Endothelial cell of umbilical vein (primary cell): Measurements from ENCODE around the gene PTCD3. TPM values are rescaled to one million over a fixed set of nuclear protein-coding genes. Genes with fewer than 3 reads are reported as not detected.

Experiments used
- BruUV-seq: library from RNA; stranded (reverse); fragments of 400-500 nt; replicated peaks from 2 replicates; lab custom pipeline; 2021; lab: Mats Ljungman, UMichigan
- CTCF ChIA-PET: fragments of 300-600, 350-600 bp; sonication (Branson Sonifier 250); formaldehyde crosslinking; loops from one replicate; lab custom pipeline; 2021; ENCODE audit warnings: antibody characterized with exemption, inconsistent platforms; lab: Charles Lee
- POLR2A ChIA-PET: fragments of 300-600, 350-600 bp; sonication (Branson Sonifier 250); formaldehyde crosslinking; loops from one replicate; lab custom pipeline; 2021; ENCODE audit warnings: antibody characterized with exemption, inconsistent platforms; lab: Charles Lee
- DNase-seq: peaks from one replicate; pipeline ENCODE4 v3.0.0-alpha.2; 2011; ENCODE audit warnings: low read depth, low spot score
- FAIRE-seq: peaks from 2 replicates; lab custom pipeline; 2011; peaks lifted over from hg19 to GRCh38; lab: Jason Lieb, UNC
- H2AFZ ChIP-seq: 2 replicates; pipeline ENCODE4 v1.6.0; 2012; ENCODE audit warnings: low read depth, low read length, control low read depth, inconsistent platforms
- H3K27ac ChIP-seq: 2 replicates; pipeline ENCODE4 v1.5.1; 2011; ENCODE audit warnings: low read depth, mild to moderate bottlenecking, control low read depth, low read length, moderate library complexity; ENCODE audit not compliant: insufficient read depth
- H3K27me3 ChIP-seq, 2 experiments: 2 replicates each; pipeline versions ENCODE4 v1.6.0 to v1.6.1; 2011; ENCODE audit warnings: low read length in 2 of 2, mixed read lengths in 1 of 2; ENCODE audit not compliant: control insufficient read depth in 2 of 2, insufficient read depth in 2 of 2
- H3K36me3 ChIP-seq, 2 experiments: 2 replicates in 1 of 2; 3 replicates in 1 of 2; pipeline ENCODE4 v1.5.1; 2011; ENCODE audit warnings: low read length in 2 of 2, mild to moderate bottlenecking in 1 of 2, moderate library complexity in 1 of 2; ENCODE audit not compliant: control insufficient read depth in 2 of 2, insufficient read depth in 2 of 2; ENCODE audit errors: extremely low read depth in 1 of 2
- H3K4me1 ChIP-seq: 3 replicates; pipeline ENCODE4 v1.5.1; 2011; ENCODE audit warnings: mild to moderate bottlenecking, low read length; ENCODE audit not compliant: control insufficient read depth, insufficient read depth; ENCODE audit errors: extremely low read depth
- H3K4me2 ChIP-seq: 2 replicates; pipeline ENCODE4 v1.6.1; 2011; ENCODE audit warnings: low read length, control low read depth, mixed read lengths; ENCODE audit not compliant: insufficient read depth
- H3K4me3 ChIP-seq, 3 experiments: fragments of 200-600 bp in 1 of 3; sonication (generic), shearing (Covaris generic) in 1 of 3; replicated peaks in 1 of 3; 2 replicates each; pipeline ENCODE4 v1.5.1; 2011 to 2016; ENCODE audit warnings: control low read depth in 3 of 3, low read length in 3 of 3, mild to moderate bottlenecking in 2 of 3, inconsistent platforms in 1 of 3, low read depth in 1 of 3, moderate library complexity in 1 of 3; ENCODE audit not compliant: insufficient read depth in 1 of 3
- H3K79me2 ChIP-seq: 2 replicates; pipeline ENCODE4 v1.6.0; 2012; ENCODE audit warnings: low read length, inconsistent platforms; ENCODE audit not compliant: control insufficient read depth, insufficient read depth
- H3K9ac ChIP-seq: replicated peaks from 2 replicates; pipeline ENCODE3; 2011; ENCODE audit warnings: low read length, control low read depth; ENCODE audit not compliant: insufficient read depth; ENCODE audit errors: extremely low read depth
- H3K9me1 ChIP-seq: replicated peaks from 3 replicates; pipeline ENCODE4 v1.6.0; 2011; ENCODE audit warnings: mild to moderate bottlenecking, low read length; ENCODE audit not compliant: control insufficient read depth, insufficient read depth; ENCODE audit errors: extremely low read depth
- H3K9me3 ChIP-seq: replicated peaks from 2 replicates; pipeline ENCODE4 v1.5.1; 2012; ENCODE audit warnings: low read length, inconsistent platforms; ENCODE audit not compliant: control insufficient read depth, insufficient read depth
- H4K20me1 ChIP-seq: replicated peaks from 2 replicates; pipeline ENCODE3; 2011; ENCODE audit warnings: mild to moderate bottlenecking, low read length; ENCODE audit not compliant: control insufficient read depth, insufficient read depth; ENCODE audit errors: extremely low read depth
- EZH2 ChIP-seq: IDR thresholded peaks from 2 replicates; pipeline ENCODE4 v1.6.1; 2012; ENCODE audit warnings: borderline replicate concordance, low read depth, mild to moderate bottlenecking, moderate library complexity, low read length, inconsistent platforms; ENCODE audit not compliant: severe bottlenecking
- FOS ChIP-seq: IDR thresholded peaks from 2 replicates; pipeline ENCODE4 v1.6.1; 2011; ENCODE audit warnings: mild to moderate bottlenecking, low read length, moderate library complexity, borderline replicate concordance; ENCODE audit not compliant: insufficient read depth
- GATA2 ChIP-seq: IDR thresholded peaks from 2 replicates; pipeline ENCODE4 v1.7.0; 2011; ENCODE audit warnings: low read depth, mild to moderate bottlenecking, moderate library complexity, mixed read lengths, low read length; ENCODE audit not compliant: insufficient read length, insufficient read depth
- JUN ChIP-seq: IDR thresholded peaks from 2 replicates; pipeline ENCODE4 v1.6.1; 2011; ENCODE audit warnings: borderline replicate concordance, low read depth; ENCODE audit not compliant: insufficient read length, insufficient read depth
- MAX ChIP-seq: IDR thresholded peaks from 2 replicates; pipeline ENCODE4 v1.6.1; 2011; ENCODE audit not compliant: insufficient read depth, insufficient read length
- MYC ChIP-seq: IDR thresholded peaks from one replicate; pipeline ENCODE4 v1.6.1; 2011; ENCODE audit warnings: mild to moderate bottlenecking, low read depth, low read length
- POLR2A ChIP-seq: IDR thresholded peaks from 2 replicates; pipeline ENCODE4 v1.6.1; 2012; ENCODE audit warnings: low read depth, mild to moderate bottlenecking, control low read depth, low read length
- POLR2AphosphoS5 ChIP-seq: IDR thresholded peaks from 2 replicates; pipeline ENCODE4 v1.6.1; 2012; ENCODE audit warnings: low read depth, mild to moderate bottlenecking, control low read depth, low read length, moderate library complexity; ENCODE audit not compliant: insufficient read depth
- dilution Hi-C: fragments of 300-500 bp; cut with MboI; formaldehyde crosslinking; loops from one replicate; pipeline ENCODE4 v1.15.0; 2019; ENCODE audit warnings: low sequenced_read_pairs; ENCODE audit not compliant: extremely low pct_ligation_motif_present
- intact Hi-C: fragments of 100-400 bp; cut with micrococcal nuclease; formaldehyde crosslinking; loops from one replicate; pipeline ENCODE4 v1.10.0; 2022
- polyA plus RNA-seq, 4 experiments: library from polyadenylated mRNA; depleted of rRNA in 3 of 4; stranded (reverse) in 3 of 4; unstranded in 1 of 4; fragments of >200 nt; gene quantifications; 2 replicates each; pipeline versions ENCODE4 v1.2.1 to v1.2.3, GENCODE V29; 2011 to 2012; ENCODE audit warnings: missing spikeins in 1 of 4
- total RNA-seq: library from RNA; stranded (reverse); gene quantifications from 2 replicates; pipeline ENCODE4 v1.2.3, GENCODE V29; 2021
- TF ChIP-seq, protein P1 (sequence below), 2 donors: IDR thresholded peaks; 1 replicate in 1 of 2; 2 replicates in 1 of 2; pipeline ENCODE4 v1.5.1; 2011; ENCODE audit warnings: low read length in 2 of 2, mild to moderate bottlenecking in 2 of 2, moderate library complexity in 2 of 2, control low read depth in 1 of 2, inconsistent platforms in 1 of 2, low read depth in 1 of 2; ENCODE audit not compliant: insufficient read depth in 1 of 2; ENCODE audit errors: extremely low read depth in 1 of 2

Gene PTCD3
- total and polyA plus RNA-seq, 2 donors (not counting 3 experiments of a cell fraction or from before 2014, with no cell fraction given), result 30.4 to 96.0 TPM

DNA sequence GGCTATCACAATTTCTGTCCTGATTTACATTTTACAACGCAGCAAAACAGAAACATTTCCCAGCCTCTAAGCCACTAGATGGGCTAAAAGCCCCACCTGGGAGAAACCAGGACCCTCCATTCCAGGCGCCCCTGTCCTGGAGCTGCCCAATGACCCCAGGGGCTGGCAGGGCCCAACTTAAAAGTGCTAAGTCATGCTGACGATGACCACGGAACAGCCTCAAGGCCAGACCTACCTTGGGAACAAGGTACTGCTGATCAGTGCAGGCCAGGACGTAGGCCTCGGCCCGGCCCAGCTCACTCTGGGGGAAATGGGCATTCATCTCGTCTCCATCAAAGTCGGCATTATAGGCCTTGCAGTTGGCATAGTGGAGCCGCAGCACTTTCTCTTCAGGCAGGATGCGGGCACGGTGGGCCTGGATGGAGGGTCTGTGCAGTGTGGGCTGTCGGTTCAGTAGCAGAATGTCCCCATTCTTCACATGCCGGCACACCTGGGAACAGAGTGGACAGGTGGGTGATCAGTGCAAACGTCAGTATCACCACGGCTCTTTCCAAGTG lies 36.2 kb upstream of the PTCD3 start:
- Histone ChIP-seq H3K4me3 (no peak overlapping the region), H4K20me1 (no peaks in the 10 kb centered on the region), H3K27me3 (no peaks in the 10 kb centered on the region), H3K79me2 (no peaks in the 10 kb centered on the region), H3K27ac (no peak overlapping the region), H3K36me3 (peaks cover 20 to 25% of the 10 kb centered on the region in 2 experiments), H3K9ac (no peak overlapping the region), H3K9me3 (no peaks in the 10 kb centered on the region), H3K4me1 (peaks cover 16% of the 10 kb centered on the region), H3K9me1 (no peaks in the 10 kb centered on the region), H3K4me2 (no peak overlapping the region), H2AFZ (no peak overlapping the region)
- no peak for FAIRE-seq
- TF ChIP-seq POLR2A (no peak), MAX (no peak), JUN (no peak), EZH2 (no peak), MYC (no peak), GATA2 (no peak), FOS (no peak), POLR2AphosphoS5 (no peak)
- TF ChIP-seq, protein P1, sequence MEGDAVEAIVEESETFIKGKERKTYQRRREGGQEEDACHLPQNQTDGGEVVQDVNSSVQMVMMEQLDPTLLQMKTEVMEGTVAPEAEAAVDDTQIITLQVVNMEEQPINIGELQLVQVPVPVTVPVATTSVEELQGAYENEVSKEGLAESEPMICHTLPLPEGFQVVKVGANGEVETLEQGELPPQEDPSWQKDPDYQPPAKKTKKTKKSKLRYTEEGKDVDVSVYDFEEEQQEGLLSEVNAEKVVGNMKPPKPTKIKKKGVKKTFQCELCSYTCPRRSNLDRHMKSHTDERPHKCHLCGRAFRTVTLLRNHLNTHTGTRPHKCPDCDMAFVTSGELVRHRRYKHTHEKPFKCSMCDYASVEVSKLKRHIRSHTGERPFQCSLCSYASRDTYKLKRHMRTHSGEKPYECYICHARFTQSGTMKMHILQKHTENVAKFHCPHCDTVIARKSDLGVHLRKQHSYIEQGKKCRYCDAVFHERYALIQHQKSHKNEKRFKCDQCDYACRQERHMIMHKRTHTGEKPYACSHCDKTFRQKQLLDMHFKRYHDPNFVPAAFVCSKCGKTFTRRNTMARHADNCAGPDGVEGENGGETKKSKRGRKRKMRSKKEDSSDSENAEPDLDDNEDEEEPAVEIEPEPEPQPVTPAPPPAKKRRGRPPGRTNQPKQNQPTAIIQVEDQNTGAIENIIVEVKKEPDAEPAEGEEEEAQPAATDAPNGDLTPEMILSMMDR (IDR thresholded peaks at IDR 0.05; ENCODE audit: extremely low read depth in 1 of 2, insufficient read depth in 1 of 2, low read depth in 1 of 2, low read length in 2 of 2), result no peak
- intact Hi-C loops, result no loop called here
- no TSS peak for BruUV-seq
- ChIA-PET CTCF (interaction anchor here (5.3 kb wide), 1 partner anchor 242 kb away, joined by 36 read pairs; no protein-coding TSS in a partner anchor), POLR2A (no interaction called here)
- DNase-seq, result no peak
- dilution Hi-C loops, result no loop called here
